ENCODE data around the gene SLC4A1.

GRCh38 chr17:44233582-44233981, 34.4 kb downstream of the SLC4A1 start:
- TF ChIP-seq CTCF (conservative IDR thresholded peaks at IDR 0.05; ENCODE audit: low read depth, low read length) (no peak), EZH2 (IDR thresholded peaks at IDR 0.05; ENCODE audit: low read length, unreplicated experiment) (no peak)

Data from PC-3 (cell line).